GM18951 (cell line): ENCODE data around the gene NT5DC3.

Experiments used
- POLR2A ChIP-seq: IDR thresholded peaks from 4 replicates; pipeline ENCODE4 v1.6.1; 2011; ENCODE audit warnings: mild to moderate bottlenecking; ENCODE audit not compliant: insufficient read length, insufficient read depth; ENCODE audit errors: extremely low read depth
- in situ Hi-C: fragments of 300-500 bp; cut with MboI; formaldehyde crosslinking; loops from one replicate; pipeline ENCODE4 v1.12.0; 2022; ENCODE audit warnings: low sequenced_read_pairs, mixed read lengths, inconsistent platforms; ENCODE audit not compliant: unreplicated experiment

Gene NT5DC3

GRCh38 chr12:103785243-103786031 is 55.6 kb downstream of the NT5DC3 start:
- in situ Hi-C loops = no loop called here
- no peak for TF ChIP-seq POLR2A

GRCh38 chr12:103783744-103784664 is 57.0 kb downstream of the NT5DC3 start:
- no peak for TF ChIP-seq POLR2A
- in situ Hi-C loops = no loop called here

GRCh38 chr12:103782399-103782798 is 58.6 kb downstream of the NT5DC3 start:
- TF ChIP-seq POLR2A = no peak
- in situ Hi-C loops = no loop called here

- TF ChIP-seq POLR2A = no peak
- in situ Hi-C loops = no loop called here
Observed at GRCh38 chr12:103780992-103781391, 60.0 kb downstream of the NT5DC3 start.

- in situ Hi-C loops = no loop called here
- TF ChIP-seq POLR2A = no peak
Observed at GRCh38 chr12:103780093-103780440, 61.0 kb downstream of the NT5DC3 start.

GRCh38 chr12:103779410-103780092 is 61.5 kb downstream of the NT5DC3 start:
- in situ Hi-C loops = no loop called here

GRCh38 chr12:103778781-103779180 is 62.3 kb downstream of the NT5DC3 start:
- in situ Hi-C loops = no loop called here
- no peak for TF ChIP-seq POLR2A

More at GRCh38 chr12:103779410-103780092, 61.5 kb downstream of the NT5DC3 start:
- no peak for TF ChIP-seq POLR2A

GRCh38 chr12:103774977-103775560 is 66.0 kb downstream of the NT5DC3 start:
- in situ Hi-C loops = no loop called here
- TF ChIP-seq POLR2A = no peak

- in situ Hi-C loops = no loop called here
- TF ChIP-seq POLR2A = no peak
Observed at GRCh38 chr12:103773109-103773910, 67.7 kb downstream of the NT5DC3 start.

- no peak for TF ChIP-seq POLR2A
- in situ Hi-C loops = no loop called here
Observed at GRCh38 chr12:103772367-103773108, 68.5 kb downstream of the NT5DC3 start.

GRCh38 chr12:103771466-103771865 is 69.6 kb downstream of the NT5DC3 start:
- in situ Hi-C loops = no loop called here
- no peak for TF ChIP-seq POLR2A

GRCh38 chr12:103769240-103769945 is 71.6 kb downstream of the NT5DC3 start:
- in situ Hi-C loops = no loop called here
- TF ChIP-seq POLR2A = no peak
